Loucy (cell line): ENCODE results near the gene RNF145.
"Not testable (repeated sequence)": the region's sequence is repeated elsewhere in the genome, so short reads cannot be mapped to it uniquely, and the experiment has no call there.

Source experiments
- H2AFZ ChIP-seq: fragments of 200-600 bp; sonication (generic); 2 replicates; pipeline ENCODE4 v1.6.0; 2016; ENCODE audit warnings: antibody characterized with exemption, mild to moderate bottlenecking, low read length, moderate library complexity
- H3F3A ChIP-seq: fragments of 200-600 bp; 2 replicates; pipeline ENCODE4 v1.6.0; 2016; ENCODE audit warnings: antibody characterized with exemption, low read depth, mild to moderate bottlenecking
- H3K27me3 ChIP-seq: fragments of 200-600 bp; sonication (generic); 2 replicates; pipeline ENCODE4 v1.6.1; 2014; ENCODE audit warnings: low read length, mild to moderate bottlenecking; ENCODE audit not compliant: insufficient read depth, poor library complexity, severe bottlenecking
- H3K36me3 ChIP-seq: fragments of 200-600 bp; sonication (generic); 2 replicates; pipeline ENCODE4 v1.6.1; 2016; ENCODE audit warnings: low read length; ENCODE audit not compliant: insufficient read depth
- H3K4me1 ChIP-seq: fragments of 200-600 bp; sonication (generic); 2 replicates; pipeline ENCODE4 v1.5.1; 2014; ENCODE audit warnings: low read length, mild to moderate bottlenecking; ENCODE audit not compliant: insufficient read depth, poor library complexity, severe bottlenecking
- H3K4me2 ChIP-seq: fragments of 200-600 bp; sonication (generic); 2 replicates; pipeline ENCODE4 v1.6.0; 2014; ENCODE audit warnings: antibody characterized with exemption, low read length, low read depth, mild to moderate bottlenecking; ENCODE audit not compliant: poor library complexity, severe bottlenecking
- H3K4me3 ChIP-seq: fragments of 200-600 bp; sonication (generic); 2 replicates; pipeline ENCODE4 v1.5.1; 2014; ENCODE audit warnings: low read length, mild to moderate bottlenecking, mixed read lengths; ENCODE audit not compliant: poor library complexity, severe bottlenecking
- H3K79me2 ChIP-seq: fragments of 200-600 bp; sonication (generic); 2 replicates; pipeline ENCODE4 v1.6.1; 2014; ENCODE audit warnings: low read length; ENCODE audit not compliant: insufficient read depth
- H3K9ac ChIP-seq: fragments of 200-600 bp; sonication (generic); 2 replicates; pipeline ENCODE4 v1.6.0; 2014; ENCODE audit warnings: mild to moderate bottlenecking, low read depth, low read length, moderate library complexity; ENCODE audit not compliant: poor library complexity, severe bottlenecking
- H3K9me2 ChIP-seq: fragments of 200-600 bp; sonication (generic); replicated peaks from 2 replicates; pipeline ENCODE4 v1.6.1; 2016; ENCODE audit warnings: low read depth, low read length, mixed read lengths
- H3K9me3 ChIP-seq: fragments of 200-600 bp; sonication (generic); 2 replicates; pipeline ENCODE4 v1.6.1; 2014; ENCODE audit warnings: mild to moderate bottlenecking, antibody characterized with exemption, low read length, low read depth; ENCODE audit not compliant: insufficient read depth
- H4K20me1 ChIP-seq: fragments of 200-600 bp; sonication (generic); 2 replicates; pipeline ENCODE4 v1.6.0; 2014; ENCODE audit warnings: antibody characterized with exemption, low read length, mild to moderate bottlenecking; ENCODE audit not compliant: insufficient read depth, poor library complexity, severe bottlenecking
- EZH2phosphoT487 ChIP-seq: fragments of 200-600 bp; IDR thresholded peaks from 2 replicates; pipeline ENCODE4 v1.6.1; 2018; ENCODE audit warnings: antibody characterized with exemption, mild to moderate bottlenecking, moderate library complexity, borderline replicate concordance
- TF ChIP-seq, protein P1 (sequence below): fragments of 200-600 bp; sonication (generic); conservative IDR thresholded peaks from 2 replicates; pipeline ENCODE4 v1.5.1; 2014; ENCODE audit warnings: mild to moderate bottlenecking, antibody characterized with exemption, low read length

The RNF145 gene

DNA sequence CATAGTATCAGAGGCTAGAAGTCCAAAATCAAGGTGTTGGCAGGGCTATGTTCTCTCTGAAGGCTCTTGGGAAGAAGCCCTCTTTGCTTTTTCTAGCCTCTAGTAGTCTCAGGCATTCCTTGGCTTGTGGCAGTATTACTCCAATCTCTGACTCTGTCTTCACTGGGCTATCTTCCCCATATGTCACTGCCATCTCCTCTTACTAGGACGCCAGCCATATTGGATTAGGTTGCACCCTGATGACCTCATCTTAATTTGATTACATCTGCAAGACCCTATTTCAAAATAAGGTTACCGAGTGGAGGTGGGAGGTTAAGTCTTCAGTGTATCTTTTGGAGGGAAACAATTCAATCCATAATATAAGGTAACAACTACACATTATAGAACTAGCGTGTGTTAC lies 88.3 kb downstream of the RNF145 start:
- no peaks in the 10 kb centered on the region for H4K20me1 ChIP-seq
- no peak overlapping the region for H3K4me3 ChIP-seq
- no peaks in the 10 kb centered on the region for H3K9me3 ChIP-seq
- peak overlapping the region; percentile 71; the same call in 1 of the 2 replicates for H2AFZ ChIP-seq
- peak overlapping the region; percentile 62 for H3K4me2 ChIP-seq
- H3K4me1 ChIP-seq: no peaks in the 10 kb centered on the region
- no peaks in the 10 kb centered on the region for H3F3A ChIP-seq
- TF ChIP-seq, protein P1, sequence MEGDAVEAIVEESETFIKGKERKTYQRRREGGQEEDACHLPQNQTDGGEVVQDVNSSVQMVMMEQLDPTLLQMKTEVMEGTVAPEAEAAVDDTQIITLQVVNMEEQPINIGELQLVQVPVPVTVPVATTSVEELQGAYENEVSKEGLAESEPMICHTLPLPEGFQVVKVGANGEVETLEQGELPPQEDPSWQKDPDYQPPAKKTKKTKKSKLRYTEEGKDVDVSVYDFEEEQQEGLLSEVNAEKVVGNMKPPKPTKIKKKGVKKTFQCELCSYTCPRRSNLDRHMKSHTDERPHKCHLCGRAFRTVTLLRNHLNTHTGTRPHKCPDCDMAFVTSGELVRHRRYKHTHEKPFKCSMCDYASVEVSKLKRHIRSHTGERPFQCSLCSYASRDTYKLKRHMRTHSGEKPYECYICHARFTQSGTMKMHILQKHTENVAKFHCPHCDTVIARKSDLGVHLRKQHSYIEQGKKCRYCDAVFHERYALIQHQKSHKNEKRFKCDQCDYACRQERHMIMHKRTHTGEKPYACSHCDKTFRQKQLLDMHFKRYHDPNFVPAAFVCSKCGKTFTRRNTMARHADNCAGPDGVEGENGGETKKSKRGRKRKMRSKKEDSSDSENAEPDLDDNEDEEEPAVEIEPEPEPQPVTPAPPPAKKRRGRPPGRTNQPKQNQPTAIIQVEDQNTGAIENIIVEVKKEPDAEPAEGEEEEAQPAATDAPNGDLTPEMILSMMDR: no peak
- TF ChIP-seq EZH2phosphoT487: no peak
- no peaks in the 10 kb centered on the region for H3K79me2 ChIP-seq
- no peaks in the 10 kb centered on the region for H3K27me3 ChIP-seq
- no peaks in the 10 kb centered on the region for H3K36me3 ChIP-seq
- H3K9ac ChIP-seq: no peak overlapping the region
- H3K9me2 ChIP-seq: no peaks in the 10 kb centered on the region

DNA sequence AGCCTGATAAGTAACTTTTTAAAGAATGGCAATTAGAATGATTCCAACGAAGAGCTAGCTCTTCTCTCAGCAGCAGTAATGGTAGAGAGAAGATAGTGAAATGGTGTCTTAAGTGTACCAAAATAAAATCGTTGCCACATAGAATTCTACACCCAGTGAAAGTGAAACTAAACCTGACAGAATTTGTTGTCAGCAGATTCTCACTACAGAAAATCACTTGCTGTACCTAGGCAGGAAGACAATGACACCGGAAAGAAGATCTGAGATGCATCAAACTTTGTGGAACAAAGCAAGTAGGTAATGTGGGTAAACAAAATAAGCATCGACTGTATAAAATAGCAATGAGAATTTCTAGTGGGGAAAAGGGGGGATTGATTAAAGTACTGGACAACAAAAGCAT lies 88.9 kb downstream of the RNF145 start:
- no peaks in the 10 kb centered on the region for H3K4me1 ChIP-seq
- no peaks in the 10 kb centered on the region for H3K9me2 ChIP-seq
- H3K36me3 ChIP-seq: no peaks in the 10 kb centered on the region
- H3K4me3 ChIP-seq: peak overlapping the region; percentile 58
- no peaks in the 10 kb centered on the region for H3K9me3 ChIP-seq
- H4K20me1 ChIP-seq: no peaks in the 10 kb centered on the region
- no peaks in the 10 kb centered on the region for H3K27me3 ChIP-seq
- peak overlapping the region; percentile 71 for H2AFZ ChIP-seq
- no peaks in the 10 kb centered on the region for H3F3A ChIP-seq
- TF ChIP-seq, protein P1: no peak
- TF ChIP-seq EZH2phosphoT487: no peak
- peak overlapping the region; percentile 62 for H3K4me2 ChIP-seq
- H3K79me2 ChIP-seq: no peaks in the 10 kb centered on the region
- H3K9ac ChIP-seq: no peak overlapping the region

DNA sequence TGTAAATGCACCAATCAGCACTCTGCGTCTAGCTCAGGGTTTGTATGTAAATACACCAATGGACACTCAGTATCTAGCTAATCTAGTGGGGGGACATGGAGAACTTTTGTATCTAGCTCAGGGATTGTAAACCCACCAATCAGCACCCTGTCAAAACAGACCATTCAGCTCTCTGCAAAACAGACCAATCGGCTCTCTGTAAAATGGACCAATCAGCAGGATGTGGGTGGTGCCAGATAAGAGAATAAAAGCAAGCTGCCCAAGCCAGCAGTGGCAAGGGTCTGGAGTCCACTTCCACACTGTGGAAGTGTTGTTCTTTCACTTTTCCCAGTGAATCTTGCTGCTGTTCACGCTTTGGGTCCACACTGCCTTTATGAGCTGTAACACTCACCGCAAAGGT lies 89.5 kb downstream of the RNF145 start:
- Histone ChIP-seq H3K4me2 (peak overlapping the region; percentile 62), H2AFZ (peak overlapping the region; percentile 71; the same call in 1 of the 2 replicates)
- not testable (repeated sequence) for H3K79me2 ChIP-seq, H3K9me3 ChIP-seq, H3K4me3 ChIP-seq, H3K4me1 ChIP-seq, H3F3A ChIP-seq, H3K36me3 ChIP-seq, H4K20me1 ChIP-seq, H3K9ac ChIP-seq, H3K9me2 ChIP-seq, H3K27me3 ChIP-seq

DNA sequence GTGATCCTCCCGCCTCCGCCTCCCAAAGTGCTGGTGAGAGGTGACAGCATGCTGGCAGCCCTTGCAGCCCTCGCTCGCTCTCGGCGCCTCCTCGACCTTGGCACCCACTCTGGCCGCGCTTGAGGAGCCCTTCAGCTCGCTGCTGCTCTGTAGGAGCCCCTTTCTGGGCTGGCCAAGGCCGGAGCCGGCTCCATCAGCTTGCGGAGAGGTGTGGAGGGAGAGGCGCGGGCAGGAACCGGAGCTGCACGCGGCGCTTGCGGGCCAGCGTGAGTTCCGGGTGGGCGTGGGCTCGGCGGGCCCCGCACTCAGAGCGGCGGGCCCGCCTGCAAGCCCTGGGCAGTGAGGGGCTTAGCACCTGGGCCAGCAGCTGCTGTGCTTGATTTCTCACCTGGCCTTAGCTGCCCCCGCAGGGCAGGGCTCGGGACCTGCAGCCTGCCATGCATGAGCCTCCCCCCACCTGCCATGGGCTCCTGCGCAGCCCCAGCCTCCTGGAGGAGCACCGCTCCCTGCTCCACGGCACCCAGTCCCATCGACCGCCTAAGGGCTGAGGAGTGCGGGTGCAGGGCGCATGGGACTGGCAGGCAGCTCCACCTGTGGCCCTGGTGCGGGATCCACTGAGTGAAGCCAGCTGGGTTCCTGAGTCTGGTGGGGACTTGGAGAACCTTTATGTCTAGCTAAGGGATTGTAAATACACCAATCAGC lies 90.2 kb downstream of the RNF145 start:
- H4K20me1 ChIP-seq, H2AFZ ChIP-seq, H3K9me2 ChIP-seq, H3K9ac ChIP-seq, H3K9me3 ChIP-seq, H3F3A ChIP-seq, H3K36me3 ChIP-seq, H3K79me2 ChIP-seq, H3K4me1 ChIP-seq, H3K27me3 ChIP-seq, H3K4me2 ChIP-seq, H3K4me3 ChIP-seq: not testable (repeated sequence)
